HG03108 (cell line): ENCODE data around the gene TPX2.

ENCODE experiments used
- ATAC-seq: cut with Tn5 transposase; IDR thresholded peaks from one replicate; pipeline ENCODE4 v1.9.1; 2021; ENCODE audit warnings: moderate library complexity; ENCODE audit not compliant: unreplicated experiment

TPX2 gene

GRCh38 chr20:31738729-31739549 is at the start of gene TPX2:
Gene TPX2, plus strand, starts transcription at chr20:31739290. Its CDS starts 18,187 bp downstream, at chr20:31757477.
- ATAC-seq, result peak; percentile 93

GRCh38 chr20:31690124-31690666 is 48.9 kb upstream of the TPX2 start:
- no peak for ATAC-seq

GRCh38 chr20:31691646-31692275 is 47.3 kb upstream of the TPX2 start:
- no peak for ATAC-seq

- ATAC-seq, result no peak
Measured at GRCh38 chr20:31693402-31693801, 45.7 kb upstream of the TPX2 start.

GRCh38 chr20:31693987-31694661 is 45.0 kb upstream of the TPX2 start:
- ATAC-seq, result no peak

GRCh38 chr20:31694842-31695593 is 44.1 kb upstream of the TPX2 start:
- no peak for ATAC-seq

GRCh38 chr20:31695849-31696804 is 43.0 kb upstream of the TPX2 start:
- no peak for ATAC-seq

- no peak for ATAC-seq
Measured at GRCh38 chr20:31698243-31698802, 40.8 kb upstream of the TPX2 start.

- ATAC-seq, result peak; percentile 89
Measured at GRCh38 chr20:31698803-31699718, 40.0 kb upstream of the TPX2 start.

GRCh38 chr20:31699801-31700728 is 39.0 kb upstream of the TPX2 start:
- ATAC-seq, result no peak

- ATAC-seq, result no peak
Measured at GRCh38 chr20:31700747-31701146, 38.3 kb upstream of the TPX2 start.

- ATAC-seq, result no peak
Measured at GRCh38 chr20:31701591-31701990, 37.5 kb upstream of the TPX2 start.

- ATAC-seq, result no peak
Measured at GRCh38 chr20:31704225-31705119, 34.6 kb upstream of the TPX2 start.

- no peak for ATAC-seq
Measured at GRCh38 chr20:31705191-31705590, 33.9 kb upstream of the TPX2 start.

- peak; percentile 91 for ATAC-seq
Measured at GRCh38 chr20:31705598-31706597, 33.2 kb upstream of the TPX2 start.
